GM23338 (cell line): ENCODE results near the gene TBC1D17. TPM values are rescaled to one million over a fixed set of nuclear protein-coding genes. Genes with fewer than 3 reads are reported as not detected.

Source experiments
- ATAC-seq: fragments of 200-7000 bp; cut with Tn5 transposase; 3 replicates; pipeline ENCODE4 v1.9.1; 2020
- DNase-seq: peaks from one replicate; pipeline ENCODE4 v3.0.0-alpha.2; 2015; ENCODE audit warnings: low spot score
- H2AFZ ChIP-seq: fragments of 200-600 bp; sonication (generic); 2 replicates; pipeline ENCODE4 v1.8.0; 2016; ENCODE audit warnings: antibody characterized with exemption, mild to moderate bottlenecking, moderate library complexity
- H3F3A ChIP-seq: fragments of 200-600 bp; sonication (generic); replicated peaks from 2 replicates; pipeline ENCODE4 v1.8.0; 2017; ENCODE audit warnings: antibody characterized with exemption, mixed run types, low read depth
- H3K27ac ChIP-seq: fragments of 200-600 bp; sonication (generic); 2 replicates; pipeline ENCODE4 v1.6.1; 2016; ENCODE audit warnings: low read depth
- H3K27me3 ChIP-seq: fragments of 200-600 bp; sonication (generic); 2 replicates; pipeline ENCODE4 v1.8.0; 2016; ENCODE audit warnings: mild to moderate bottlenecking, mixed run types, moderate library complexity; ENCODE audit not compliant: insufficient read depth
- H3K36me3 ChIP-seq: fragments of 200-600 bp; sonication (generic); 2 replicates; pipeline ENCODE4 v1.8.0; 2016; ENCODE audit warnings: mild to moderate bottlenecking; ENCODE audit not compliant: insufficient read depth
- H3K4me1 ChIP-seq: fragments of 200-600 bp; sonication (generic); 2 replicates; pipeline ENCODE4 v1.8.0; 2016; ENCODE audit warnings: mild to moderate bottlenecking, moderate library complexity; ENCODE audit not compliant: insufficient read depth
- H3K4me2 ChIP-seq: fragments of 200-600 bp; sonication (generic); 2 replicates; pipeline ENCODE4 v1.7.1; 2017; ENCODE audit warnings: mixed run types
- H3K4me3 ChIP-seq: fragments of 200-600 bp; sonication (generic); 2 replicates; pipeline ENCODE4 v1.6.1; 2016; ENCODE audit warnings: mixed run types
- H3K79me2 ChIP-seq: fragments of 200-600 bp; sonication (generic); replicated peaks from 2 replicates; pipeline ENCODE4 v1.8.0; 2017; ENCODE audit warnings: mild to moderate bottlenecking; ENCODE audit not compliant: insufficient read depth
- H3K9me2 ChIP-seq: fragments of 200-600 bp; sonication (generic); 2 replicates; pipeline ENCODE4 v1.8.0; 2017; ENCODE audit not compliant: insufficient read depth
- H4K20me1 ChIP-seq: fragments of 200-600 bp; sonication (generic); replicated peaks from 2 replicates; pipeline ENCODE4 v1.8.0; 2017; ENCODE audit warnings: mild to moderate bottlenecking; ENCODE audit not compliant: insufficient read depth
- H3K27ac Mint-ChIP-seq: 2 replicates; pipeline ENCODE4 v1.8.0; 2020; ENCODE audit warnings: inconsistent platforms, mild to moderate bottlenecking, moderate library complexity, mixed read lengths
- H3K27me3 Mint-ChIP-seq: 3 replicates; pipeline ENCODE4 v1.8.0; 2022; ENCODE audit warnings: low read depth, mild to moderate bottlenecking, moderate library complexity, mixed read lengths, inconsistent platforms; ENCODE audit not compliant: insufficient read depth, poor library complexity
- H3K36me3 Mint-ChIP-seq: 3 replicates; pipeline ENCODE4 v1.8.0; 2021; ENCODE audit warnings: low read depth, mild to moderate bottlenecking, inconsistent platforms, moderate library complexity, mixed read lengths
- H3K4me1 Mint-ChIP-seq: 3 replicates; pipeline ENCODE4 v1.8.0; 2020; ENCODE audit warnings: mild to moderate bottlenecking, inconsistent platforms, mixed read lengths
- H3K4me3 Mint-ChIP-seq: 3 replicates; pipeline ENCODE4 v1.8.0; 2021; ENCODE audit warnings: moderate library complexity, mild to moderate bottlenecking, inconsistent platforms, mixed read lengths
- H3K9me3 Mint-ChIP-seq: 3 replicates; pipeline ENCODE4 v1.8.0; 2020; ENCODE audit warnings: moderate library complexity, mild to moderate bottlenecking, inconsistent platforms, mixed read lengths
- CREB1 ChIP-seq: fragments of 250-450 bp; sonication (Bioruptor Pico); IDR thresholded peaks from 2 replicates; pipeline ENCODE4 v1.5.0; 2020; ENCODE audit warnings: low read depth, mild to moderate bottlenecking, moderate library complexity
- CTCF ChIP-seq, 2 experiments: fragments of 200-600 bp in 1 of 2; sonication (generic) in 1 of 2; conservative IDR thresholded peaks; 2 replicates each; pipeline versions ENCODE4 v1.5.1 to v1.6.1; 2016 to 2017; ENCODE audit warnings: antibody characterized with exemption in 2 of 2, low read depth in 2 of 2, mild to moderate bottlenecking in 2 of 2, moderate library complexity in 1 of 2
- ETS1 ChIP-seq: IDR thresholded peaks from 2 replicates; pipeline ENCODE4 v1.6.1; 2016; ENCODE audit warnings: antibody characterized with exemption
- EZH2 ChIP-seq: fragments of 200-600 bp; sonication (generic); IDR thresholded peaks from one replicate; pipeline ENCODE4 v1.8.0; 2017; ENCODE audit warnings: antibody characterized with exemption, mild to moderate bottlenecking, low read depth; ENCODE audit not compliant: unreplicated experiment
- EZH2phosphoT487 ChIP-seq: fragments of 200-600 bp; sonication (generic); IDR thresholded peaks from one replicate; pipeline ENCODE4 v1.8.1; 2018; ENCODE audit warnings: antibody characterized with exemption; ENCODE audit not compliant: unreplicated experiment
- JUNB ChIP-seq: IDR thresholded peaks from one replicate; pipeline ENCODE4 v1.6.1; 2016; ENCODE audit warnings: antibody characterized with exemption; ENCODE audit not compliant: unreplicated experiment
- NANOG ChIP-seq: IDR thresholded peaks from 2 replicates; pipeline ENCODE4 v1.6.1; 2016; ENCODE audit warnings: antibody characterized with exemption, borderline replicate concordance
- POLR2AphosphoS5 ChIP-seq: IDR thresholded peaks from 2 replicates; pipeline ENCODE4 v1.6.1; 2016; ENCODE audit warnings: antibody characterized with exemption, low read depth
- REST ChIP-seq: IDR thresholded peaks from one replicate; pipeline ENCODE4 v1.6.1; 2018; ENCODE audit warnings: antibody characterized with exemption; ENCODE audit not compliant: unreplicated experiment
- STAT1 ChIP-seq: IDR thresholded peaks from one replicate; pipeline ENCODE4 v1.6.1; 2016; ENCODE audit warnings: antibody characterized with exemption; ENCODE audit not compliant: unreplicated experiment
- ZNF114 ChIP-seq: fragments of 250-450 bp; sonication (Bioruptor Pico); IDR thresholded peaks from 2 replicates; pipeline ENCODE4 v1.5.0; 2020; ENCODE audit warnings: mild to moderate bottlenecking, moderate library complexity
- ZNF331 ChIP-seq: fragments of 250-450 bp; sonication (Bioruptor Pico); IDR thresholded peaks from 2 replicates; pipeline ENCODE4 v1.5.0; 2020; ENCODE audit warnings: low read depth, mild to moderate bottlenecking, moderate library complexity
- polyA plus RNA-seq: library from polyadenylated mRNA; unstranded; fragments of >200 nt; fragmentation: Nextera tagmentation; extraction: Ambion mirVana; gene quantifications from 2 replicates; pipeline ENCODE4 v1.2.1, GENCODE V29; 2016
- total RNA-seq: library from RNA; depleted of rRNA; stranded (reverse); fragments of >200 nt; shearing (Covaris generic); gene quantifications from 2 replicates; pipeline ENCODE4 v1.2.3, GENCODE V29; 2014
- TF ChIP-seq, protein P1 (sequence below): fragments of 250-450 bp; sonication (Bioruptor Pico); IDR thresholded peaks from 2 replicates; pipeline ENCODE4 v1.5.0; 2020; ENCODE audit warnings: mild to moderate bottlenecking, moderate library complexity

TBC1D17 gene
- total and polyA plus RNA-seq, 2 experiments from 2014 or later, result 19.3 to 43.1 TPM

GRCh38 chr19:49864890-49865289 is 12.6 kb upstream of the TBC1D17 start:
- ATAC-seq, result no peak
- Histone ChIP-seq H3K4me2 (no peak overlapping the region), H3K27me3 (no peaks in the 10 kb centered on the region), H3K36me3 (peaks cover 15% of the 10 kb centered on the region), H3K27ac (0 out of 2 replicates have a peak overlapping the region, but pooled peaks have one; percentile 9), H3K4me1 (peaks cover 13% of the 10 kb centered on the region), H3K9me2 (no peaks in the 10 kb centered on the region), H4K20me1 (peaks cover 17% of the 10 kb centered on the region), H3K4me3 (no peak overlapping the region), H3F3A (peaks cover 51% of the 10 kb centered on the region), H2AFZ (no peak overlapping the region), H3K79me2 (peaks cover 23% of the 10 kb centered on the region)
- peaks cover 10% of the 10 kb centered on the region for H3K9me3 Mint-ChIP-seq
- no peak for DNase-seq
- H3K27ac Mint-ChIP-seq, result no peak overlapping the region
- TF ChIP-seq ETS1 (no peak), CREB1 (CRISPR knock-in tag) (no peak), REST (no peak), ZNF331 (CRISPR knock-in tag) (no peak), CTCF (conservative IDR thresholded peaks at IDR 0.05; ENCODE audit: low read depth in 2 of 2) (no peak), EZH2phosphoT487 (no peak), EZH2 (no peak), ZNF114 (CRISPR knock-in tag) (no peak), STAT1 (no peak), NANOG (no peak), POLR2AphosphoS5 (no peak), JUNB (no peak)
- TF ChIP-seq, protein P1, sequence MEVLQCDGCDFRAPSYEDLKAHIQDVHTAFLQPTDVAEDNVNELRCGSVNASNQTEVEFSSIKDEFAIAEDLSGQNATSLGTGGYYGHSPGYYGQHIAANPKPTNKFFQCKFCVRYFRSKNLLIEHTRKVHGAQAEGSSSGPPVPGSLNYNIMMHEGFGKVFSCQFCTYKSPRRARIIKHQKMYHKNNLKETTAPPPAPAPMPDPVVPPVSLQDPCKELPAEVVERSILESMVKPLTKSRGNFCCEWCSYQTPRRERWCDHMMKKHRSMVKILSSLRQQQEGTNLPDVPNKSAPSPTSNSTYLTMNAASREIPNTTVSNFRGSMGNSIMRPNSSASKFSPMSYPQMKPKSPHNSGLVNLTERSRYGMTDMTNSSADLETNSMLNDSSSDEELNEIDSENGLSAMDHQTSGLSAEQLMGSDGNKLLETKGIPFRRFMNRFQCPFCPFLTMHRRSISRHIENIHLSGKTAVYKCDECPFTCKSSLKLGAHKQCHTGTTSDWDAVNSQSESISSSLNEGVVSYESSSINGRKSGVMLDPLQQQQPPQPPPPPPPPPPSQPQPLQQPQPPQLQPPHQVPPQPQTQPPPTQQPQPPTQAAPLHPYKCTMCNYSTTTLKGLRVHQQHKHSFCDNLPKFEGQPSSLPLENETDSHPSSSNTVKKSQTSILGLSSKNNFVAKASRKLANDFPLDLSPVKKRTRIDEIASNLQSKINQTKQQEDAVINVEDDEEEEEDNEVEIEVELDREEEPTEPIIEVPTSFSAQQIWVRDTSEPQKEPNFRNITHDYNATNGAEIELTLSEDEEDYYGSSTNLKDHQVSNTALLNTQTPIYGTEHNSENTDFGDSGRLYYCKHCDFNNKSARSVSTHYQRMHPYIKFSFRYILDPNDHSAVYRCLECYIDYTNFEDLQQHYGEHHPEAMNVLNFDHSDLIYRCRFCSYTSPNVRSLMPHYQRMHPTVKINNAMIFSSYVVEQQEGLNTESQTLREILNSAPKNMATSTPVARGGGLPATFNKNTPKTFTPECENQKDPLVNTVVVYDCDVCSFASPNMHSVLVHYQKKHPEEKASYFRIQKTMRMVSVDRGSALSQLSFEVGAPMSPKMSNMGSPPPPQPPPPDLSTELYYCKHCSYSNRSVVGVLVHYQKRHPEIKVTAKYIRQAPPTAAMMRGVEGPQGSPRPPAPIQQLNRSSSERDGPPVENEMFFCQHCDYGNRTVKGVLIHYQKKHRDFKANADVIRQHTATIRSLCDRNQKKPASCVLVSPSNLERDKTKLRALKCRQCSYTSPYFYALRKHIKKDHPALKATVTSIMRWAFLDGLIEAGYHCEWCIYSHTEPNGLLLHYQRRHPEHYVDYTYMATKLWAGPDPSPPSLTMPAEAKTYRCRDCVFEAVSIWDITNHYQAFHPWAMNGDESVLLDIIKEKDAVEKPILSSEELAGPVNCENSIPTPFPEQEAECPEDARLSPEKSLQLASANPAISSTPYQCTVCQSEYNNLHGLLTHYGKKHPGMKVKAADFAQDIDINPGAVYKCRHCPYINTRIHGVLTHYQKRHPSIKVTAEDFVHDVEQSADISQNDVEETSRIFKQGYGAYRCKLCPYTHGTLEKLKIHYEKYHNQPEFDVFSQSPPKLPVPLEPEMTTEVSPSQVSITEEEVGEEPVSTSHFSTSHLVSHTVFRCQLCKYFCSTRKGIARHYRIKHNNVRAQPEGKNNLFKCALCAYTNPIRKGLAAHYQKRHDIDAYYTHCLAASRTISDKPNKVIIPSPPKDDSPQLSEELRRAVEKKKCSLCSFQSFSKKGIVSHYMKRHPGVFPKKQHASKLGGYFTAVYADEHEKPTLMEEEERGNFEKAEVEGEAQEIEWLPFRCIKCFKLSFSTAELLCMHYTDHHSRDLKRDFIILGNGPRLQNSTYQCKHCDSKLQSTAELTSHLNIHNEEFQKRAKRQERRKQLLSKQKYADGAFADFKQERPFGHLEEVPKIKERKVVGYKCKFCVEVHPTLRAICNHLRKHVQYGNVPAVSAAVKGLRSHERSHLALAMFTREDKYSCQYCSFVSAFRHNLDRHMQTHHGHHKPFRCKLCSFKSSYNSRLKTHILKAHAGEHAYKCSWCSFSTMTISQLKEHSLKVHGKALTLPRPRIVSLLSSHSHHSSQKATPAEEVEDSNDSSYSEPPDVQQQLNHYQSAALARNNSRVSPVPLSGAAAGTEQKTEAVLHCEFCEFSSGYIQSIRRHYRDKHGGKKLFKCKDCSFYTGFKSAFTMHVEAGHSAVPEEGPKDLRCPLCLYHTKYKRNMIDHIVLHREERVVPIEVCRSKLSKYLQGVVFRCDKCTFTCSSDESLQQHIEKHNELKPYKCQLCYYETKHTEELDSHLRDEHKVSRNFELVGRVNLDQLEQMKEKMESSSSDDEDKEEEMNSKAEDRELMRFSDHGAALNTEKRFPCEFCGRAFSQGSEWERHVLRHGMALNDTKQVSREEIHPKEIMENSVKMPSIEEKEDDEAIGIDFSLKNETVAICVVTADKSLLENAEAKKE (CRISPR knock-in tag), result no peak
- no peak overlapping the region; the same call in 1 of the 3 replicates for H3K4me3 Mint-ChIP-seq
- H3K36me3 Mint-ChIP-seq, result peaks cover 52% of the 10 kb centered on the region
- peaks cover 29% of the 10 kb centered on the region for H3K27me3 Mint-ChIP-seq
- H3K4me1 Mint-ChIP-seq, result peaks cover 39% of the 10 kb centered on the region
